Liver (tissue), 10 donors: Measurements from ENCODE around the gene WDR82. TPM values are rescaled to one million over a fixed set of nuclear protein-coding genes. Genes with fewer than 3 reads are reported as not detected.
A peak's percentile ranks its signal among the peaks of the same experiment; 100 is the strongest.

ENCODE experiments used
- DNase-seq: peaks from one replicate; pipeline ENCODE4 v3.0.0-alpha.2; 2017; ENCODE audit warnings: low spot score
- H3K27ac ChIP-seq, 2 donors: one replicate each; pipeline ENCODE4 v1.7.0; 2013; ENCODE audit warnings: inconsistent platforms in 2 of 2, low read length in 2 of 2, control low read depth in 1 of 2, low read depth in 1 of 2, mild to moderate bottlenecking in 1 of 2
- H3K27me3 ChIP-seq, 4 donors: one replicate each; pipeline versions ENCODE4 v1.6.1 to v1.7.0; 2013; ENCODE audit warnings: low read length in 3 of 4, inconsistent platforms in 1 of 4, mild to moderate bottlenecking in 1 of 4, moderate library complexity in 1 of 4; ENCODE audit not compliant: control insufficient read depth in 4 of 4, insufficient read depth in 4 of 4
- H3K36me3 ChIP-seq, 4 donors: one replicate each; pipeline versions ENCODE4 v1.6.1 to v1.7.0; 2013; ENCODE audit warnings: low read length in 3 of 4, mild to moderate bottlenecking in 3 of 4, low read depth in 1 of 4, moderate library complexity in 1 of 4; ENCODE audit not compliant: control insufficient read depth in 4 of 4, insufficient read depth in 3 of 4
- H3K4me1 ChIP-seq, 4 donors: one replicate each; pipeline versions ENCODE4 v1.6.1 to v1.7.0; 2013; ENCODE audit warnings: low read length in 3 of 4, mild to moderate bottlenecking in 3 of 4, moderate library complexity in 1 of 4; ENCODE audit not compliant: control insufficient read depth in 4 of 4, insufficient read depth in 4 of 4
- H3K4me3 ChIP-seq, 3 donors: one replicate each; pipeline versions ENCODE4 v1.6.1 to v1.7.0; 2013; ENCODE audit warnings: low read length in 3 of 3, control low read depth in 1 of 3, low read depth in 1 of 3, mild to moderate bottlenecking in 1 of 3
- H3K9ac ChIP-seq, 2 donors: one replicate each; pipeline ENCODE4 v1.7.0; 2013; ENCODE audit warnings: low read length in 2 of 2, mild to moderate bottlenecking in 2 of 2, moderate library complexity in 2 of 2, control low read depth in 1 of 2, low read depth in 1 of 2
- H3K9me3 ChIP-seq, 4 donors: one replicate each; pipeline versions ENCODE4 v1.6.1 to v1.7.0; 2013; ENCODE audit warnings: low read length in 3 of 4; ENCODE audit not compliant: control insufficient read depth in 4 of 4
- ATF3 ChIP-seq: IDR thresholded peaks from 2 replicates; pipeline ENCODE4 v1.6.1; 2016; ENCODE audit warnings: antibody characterized with exemption
- CTCF ChIP-seq: fragments of 150-350 bp; IDR thresholded peaks from 2 replicates; pipeline ENCODE4 v1.5.1; 2017; ENCODE audit warnings: improper control_type of control experiment, low read depth, low read length; ENCODE audit not compliant: missing input control
- EGR1 ChIP-seq, 2 donors: IDR thresholded peaks; 2 replicates each; pipeline ENCODE4 v1.6.1; 2016 to 2018; ENCODE audit warnings: antibody characterized with exemption in 2 of 2, low read depth in 2 of 2
- FOXA1 ChIP-seq: IDR thresholded peaks from 2 replicates; pipeline ENCODE4 v1.6.1; 2016; ENCODE audit warnings: antibody characterized with exemption
- FOXA2 ChIP-seq: IDR thresholded peaks from 2 replicates; pipeline ENCODE4 v1.6.1; 2016; ENCODE audit warnings: antibody characterized with exemption
- GABPA ChIP-seq, 2 donors: IDR thresholded peaks in 1 of 2; conservative IDR thresholded peaks in 1 of 2; 2 replicates each; pipeline ENCODE4 v1.6.1; 2016; ENCODE audit warnings: antibody characterized with exemption in 2 of 2, mild to moderate bottlenecking in 1 of 2, moderate library complexity in 1 of 2
- HNF4A ChIP-seq, 2 donors: conservative IDR thresholded peaks; 2 replicates each; pipeline ENCODE4 v1.6.1; 2016; ENCODE audit warnings: antibody characterized with exemption in 2 of 2, mild to moderate bottlenecking in 2 of 2
- HNF4G ChIP-seq: IDR thresholded peaks from 2 replicates; pipeline ENCODE4 v1.6.1; 2016; ENCODE audit warnings: antibody characterized with exemption
- JUND ChIP-seq, 2 donors: IDR thresholded peaks; 2 replicates each; pipeline ENCODE4 v1.6.1; 2016; ENCODE audit warnings: antibody characterized with exemption in 2 of 2
- MAX ChIP-seq: IDR thresholded peaks from 2 replicates; pipeline ENCODE4 v1.6.1; 2016; ENCODE audit warnings: antibody characterized with exemption
- NR2F2 ChIP-seq: IDR thresholded peaks from 2 replicates; pipeline ENCODE4 v1.6.1; 2016; ENCODE audit warnings: antibody characterized with exemption
- RAD21 ChIP-seq, 2 donors: IDR thresholded peaks; 2 replicates each; pipeline ENCODE4 v1.6.1; 2016; ENCODE audit warnings: antibody characterized with exemption in 2 of 2, mild to moderate bottlenecking in 2 of 2
- REST ChIP-seq: IDR thresholded peaks from 2 replicates; pipeline ENCODE4 v1.6.1; 2016; ENCODE audit warnings: antibody characterized with exemption, mild to moderate bottlenecking
- RXRA ChIP-seq, 2 donors: IDR thresholded peaks; 2 replicates each; pipeline ENCODE4 v1.6.1; 2017 to 2018; ENCODE audit warnings: antibody characterized with exemption in 2 of 2, mild to moderate bottlenecking in 1 of 2
- SP1 ChIP-seq: IDR thresholded peaks from 2 replicates; pipeline ENCODE4 v1.6.1; 2018; ENCODE audit warnings: antibody characterized with exemption, mild to moderate bottlenecking
- TAF1 ChIP-seq: conservative IDR thresholded peaks from 2 replicates; pipeline ENCODE4 v1.6.1; 2016; ENCODE audit warnings: antibody characterized with exemption, mild to moderate bottlenecking
- YY1 ChIP-seq: IDR thresholded peaks from 2 replicates; pipeline ENCODE4 v1.6.1; 2016; ENCODE audit warnings: antibody characterized with exemption, mild to moderate bottlenecking
- ZBTB33 ChIP-seq: IDR thresholded peaks from 2 replicates; pipeline ENCODE4 v1.6.1; 2016; ENCODE audit warnings: antibody characterized with exemption
- WGBS: extraction: QIAGEN DNeasy Blood & Tissue Kit; methylation state at CpG from one replicate; pipeline ENCODE4 v1.1.7; 2013; 5-methylcytosine and 5-hydroxymethylcytosine counted together
- polyA plus RNA-seq, 2 donors: library from polyadenylated mRNA; stranded (reverse) in 1 of 2; unstranded in 1 of 2; fragments of 200-250 nt in 1 of 2; fragments of >200 nt in 1 of 2; fragmentation: Nextera tagmentation in 1 of 2; extraction: Ambion mirVana in 1 of 2; gene quantifications; one replicate each; pipeline versions ENCODE4 v1.2.1 to v1.2.3, GENCODE V29; 2013 to 2015
- small RNA-seq: library from RNA; depleted of rRNA; stranded (forward); fragments of <200 nt; gene quantifications from one replicate; pipeline ENCODE3, GENCODE V24; 2014
- total RNA-seq, 2 donors: library from RNA; depleted of rRNA; stranded (reverse); fragments of >200 nt; gene quantifications; one replicate each; pipeline ENCODE4 v1.2.3, GENCODE V29; 2014
- donor health status: healthy.
- donor health status: healthy.
- donor health status: healthy.
- donor health status: healthy.
- donor health status: healthy.

The WDR82 gene
- total and polyA plus RNA-seq, 4 donors, result 4.3 to 44.3 (median 25.5) TPM

GRCh38 chr3:52205727-52206372, 72.6 kb downstream of the WDR82 start:
- DNase-seq, result no peak
- no peaks in the 10 kb centered on the region for H3K27me3 ChIP-seq
- no peak overlapping the region for H3K4me3 ChIP-seq
- peak in 1 of 2 donors; percentile 32 for TF ChIP-seq JUND (IDR thresholded peaks at IDR 0.05)
- peak; percentile 69 for TF ChIP-seq YY1
- TF ChIP-seq TAF1, result no peak
- no peak for TF ChIP-seq SP1
- TF ChIP-seq REST, result no peak
- TF ChIP-seq RXRA (IDR thresholded peaks at IDR 0.05), result peak in 1 of 2 donors; percentile 42
- no peak for TF ChIP-seq HNF4G
- TF ChIP-seq HNF4A (conservative IDR thresholded peaks at IDR 0.05), result peak in 1 of 2 donors; percentile 34
- no peak for TF ChIP-seq NR2F2
- no peak for TF ChIP-seq ATF3
- TF ChIP-seq ZBTB33, result no peak
- TF ChIP-seq FOXA1, result no peak
- TF ChIP-seq EGR1 (IDR thresholded peaks at IDR 0.05; ENCODE audit: low read depth in 2 of 2), result no peak
- TF ChIP-seq GABPA (IDR thresholded peaks at IDR 0.05 in 1 of 2, conservative IDR thresholded peaks at IDR 0.05 in 1 of 2), result no peak
- TF ChIP-seq FOXA2, result no peak
- TF ChIP-seq CTCF, result no peak
- TF ChIP-seq MAX, result peak; percentile 79
- no peak for TF ChIP-seq RAD21 (IDR thresholded peaks at IDR 0.05)
- no peaks in the 10 kb centered on the region for H3K9me3 ChIP-seq
- no peak overlapping the region for H3K9ac ChIP-seq
- peaks cover 8 to 77% (median 66%) of the 10 kb centered on the region in 4 donors for H3K4me1 ChIP-seq
- peaks cover 12 to 83% (median 68%) of the 10 kb centered on the region in 4 donors for H3K36me3 ChIP-seq
- WGBS, result 54% methylated on average over 6 of the region's 6 CpGs
- peak overlapping the region; percentile 65 to 72 for H3K27ac ChIP-seq

Small RNAs within 50 kb of the gene (small RNA-seq; reads per million reads assigned to genes)
- gene MIR135A1 (0.07 reads per million), gene MIRLET7G (704 reads per million, percentile 99 among the genes with 10 or more reads in this experiment)

Other genes starting within 250 kb of the WDR82 start
- 1 to 10 TPM; 3.7 to 5.0 TPM for gene DUSP7, start 222.1 kb downstream of the WDR82 start, total RNA-seq
- 1 to 10 TPM; 1.5 to 3.7 TPM for gene DUSP7, start 222.1 kb downstream of the WDR82 start, polyA plus RNA-seq
- gene POC1A, start 124.2 kb downstream of the WDR82 start, total RNA-seq, result 10 to 100 TPM in 1 of 2 donors, 1 to 10 TPM in 1; 2.8 to 12.7 TPM
- 1 to 10 TPM; 1.4 to 6.8 TPM for gene POC1A, start 124.2 kb downstream of the WDR82 start, polyA plus RNA-seq
- gene ALAS1, start 80.5 kb downstream of the WDR82 start, total RNA-seq, result 100 to 1,000 TPM in 1 of 2 donors, 10 to 100 TPM in 1; 32.3 to 129 TPM
- 100 to 1,000 TPM; 145 to 421 TPM for gene ALAS1, start 80.5 kb downstream of the WDR82 start, polyA plus RNA-seq
- gene TLR9, start 53.0 kb downstream of the WDR82 start, total RNA-seq, result not detected
- gene TLR9, start 53.0 kb downstream of the WDR82 start, polyA plus RNA-seq, result under 1 TPM in 1 of 2 donors, not detected in 1; 0.02 TPM
- gene TWF2, start 39.5 kb downstream of the WDR82 start, total RNA-seq, result 10 to 100 TPM; 12.7 to 26.3 TPM
- gene TWF2, start 39.5 kb downstream of the WDR82 start, polyA plus RNA-seq, result 10 to 100 TPM; 12.0 to 22.6 TPM
- 1 to 10 TPM; 5.5 TPM for gene PPM1M, start 32.9 kb downstream of the WDR82 start, total RNA-seq
- 1 to 10 TPM; 2.8 to 3.8 TPM for gene PPM1M, start 32.9 kb downstream of the WDR82 start, polyA plus RNA-seq
- 100 to 1,000 TPM in 1 of 2 donors, 10 to 100 TPM in 1; 67.8 to 224 TPM for gene GLYCTK, start 9.2 kb upstream of the WDR82 start, total RNA-seq
- gene GLYCTK, start 9.2 kb upstream of the WDR82 start, polyA plus RNA-seq, result 100 to 1,000 TPM; 176 to 180 TPM
- 1 to 10 TPM; 1.5 to 6.0 TPM for gene DNAH1, start 37.7 kb upstream of the WDR82 start, total RNA-seq
- gene DNAH1, start 37.7 kb upstream of the WDR82 start, polyA plus RNA-seq, result 1 to 10 TPM; 1.7 to 3.3 TPM
- 10 to 100 TPM; 38.0 to 57.2 TPM for gene BAP1, start 131.4 kb upstream of the WDR82 start, total RNA-seq
- gene BAP1, start 131.4 kb upstream of the WDR82 start, polyA plus RNA-seq, result 10 to 100 TPM; 19.4 to 39.3 TPM
- 1 to 10 TPM; 4.7 to 7.8 TPM for gene PHF7, start 132.0 kb upstream of the WDR82 start, total RNA-seq
- gene PHF7, start 132.0 kb upstream of the WDR82 start, polyA plus RNA-seq, result 1 to 10 TPM; 1.6 to 2.8 TPM
- gene SEMA3G, start 166.5 kb upstream of the WDR82 start, total RNA-seq, result 1 to 10 TPM in 1 of 2 donors, under 1 TPM in 1; 0.47 to 1.2 TPM
- gene SEMA3G, start 166.5 kb upstream of the WDR82 start, polyA plus RNA-seq, result 1 to 10 TPM in 1 of 2 donors, under 1 TPM in 1; 0.49 to 1.0 TPM
- gene TNNC1, start 175.4 kb upstream of the WDR82 start, total RNA-seq, result under 1 TPM; 0.28 to 0.75 TPM
- under 1 TPM; 0.21 to 0.42 TPM for gene TNNC1, start 175.4 kb upstream of the WDR82 start, polyA plus RNA-seq
- gene NISCH, start 177.0 kb upstream of the WDR82 start, total RNA-seq, result 10 to 100 TPM; 18.5 to 39.8 TPM
- gene NISCH, start 177.0 kb upstream of the WDR82 start, polyA plus RNA-seq, result 10 to 100 TPM; 10.8 to 16.7 TPM
- gene STAB1, start 216.7 kb upstream of the WDR82 start, total RNA-seq, result 100 to 1,000 TPM in 1 of 2 donors, 10 to 100 TPM in 1; 43.0 to 198 TPM
- 10 to 100 TPM; 42.0 to 99.9 TPM for gene STAB1, start 216.7 kb upstream of the WDR82 start, polyA plus RNA-seq